Common myeloid progenitor, CD34-positive (primary cell): Measurements from ENCODE around the gene CPA3.
A peak's percentile ranks its signal among the peaks of the same experiment; 100 is the strongest.

ENCODE experiments used
- CTCF ChIA-PET: fragments of 350-600 bp; sonication (Branson Sonifier 250); formaldehyde crosslinking; loops from one replicate; lab custom pipeline; 2021; ENCODE audit warnings: antibody characterized with exemption; lab: Charles Lee
- POLR2A ChIA-PET: fragments of 350-600 bp; sonication (Branson Sonifier 250); formaldehyde crosslinking; loops from one replicate; lab custom pipeline; 2021; ENCODE audit warnings: antibody characterized with exemption; lab: Charles Lee
- DNase-seq, 3 donors: peaks; one replicate each; pipeline versions ENCODE4 v3.0.0 to v3.0.0-alpha.2; 2013
- H3K27ac ChIP-seq, 2 experiments: 1 replicate in 1 of 2; 2 replicates in 1 of 2; pipeline ENCODE4 v1.7.0; 2013; ENCODE audit warnings: inconsistent platforms in 2 of 2, low read length in 2 of 2, mild to moderate bottlenecking in 2 of 2, low read depth in 1 of 2, moderate library complexity in 1 of 2; ENCODE audit not compliant: severe bottlenecking in 2 of 2, insufficient read depth in 1 of 2, poor library complexity in 1 of 2
- H3K27me3 ChIP-seq, 5 experiments: replicated peaks in 2 of 5; 1 replicate in 3 of 5; 2 replicates in 2 of 5; pipeline versions ENCODE4 v1.6.1 to v1.7.0; 2013; ENCODE audit warnings: low read length in 4 of 5, mild to moderate bottlenecking in 2 of 5, moderate library complexity in 2 of 5, inconsistent platforms in 1 of 5; ENCODE audit not compliant: insufficient read depth in 5 of 5, control insufficient read depth in 4 of 5
- H3K36me3 ChIP-seq, 4 experiments: 1 replicate in 2 of 4; 2 replicates in 2 of 4; pipeline versions ENCODE4 v1.6.1 to v1.7.0; 2013; ENCODE audit warnings: low read length in 3 of 4, control low read depth in 1 of 4, mild to moderate bottlenecking in 1 of 4; ENCODE audit not compliant: control insufficient read depth in 4 of 4, insufficient read depth in 4 of 4
- H3K4me1 ChIP-seq, 4 experiments: 1 replicate in 3 of 4; 2 replicates in 1 of 4; pipeline versions ENCODE4 v1.6.1 to v1.7.1; 2013; ENCODE audit warnings: low read length in 3 of 4, mild to moderate bottlenecking in 3 of 4, control low read depth in 1 of 4, inconsistent platforms in 1 of 4, moderate library complexity in 1 of 4; ENCODE audit not compliant: control insufficient read depth in 4 of 4, insufficient read depth in 4 of 4; ENCODE audit errors: control extremely low read depth in 1 of 4
- H3K4me3 ChIP-seq, 7 experiments: 1 replicate in 4 of 7; 2 replicates in 3 of 7; pipeline versions ENCODE4 v1.5.1 to v1.7.0; 2013; ENCODE audit warnings: mild to moderate bottlenecking in 7 of 7, low read length in 6 of 7, moderate library complexity in 6 of 7, inconsistent platforms in 2 of 7, low read depth in 2 of 7, control low read depth in 1 of 7; ENCODE audit not compliant: insufficient read depth in 4 of 7, control insufficient read depth in 1 of 7; ENCODE audit errors: extremely low read depth in 1 of 7
- H3K9me3 ChIP-seq, 5 experiments: 1 replicate in 4 of 5; 2 replicates in 1 of 5; pipeline versions ENCODE4 v1.6.1 to v1.7.1; 2013; ENCODE audit warnings: low read length in 4 of 5, mild to moderate bottlenecking in 2 of 5, inconsistent platforms in 1 of 5, low read depth in 1 of 5, moderate library complexity in 1 of 5; ENCODE audit not compliant: control insufficient read depth in 4 of 5, insufficient read depth in 2 of 5; ENCODE audit errors: control extremely low read depth in 1 of 5
- whole genome bisulfite sequencing: methylation state at CpG from one replicate; pipeline ENCODE4 v1.1.5; 2013; ENCODE audit not compliant: insufficient coverage; 5-methylcytosine and 5-hydroxymethylcytosine counted together

CPA3 gene

DNA sequence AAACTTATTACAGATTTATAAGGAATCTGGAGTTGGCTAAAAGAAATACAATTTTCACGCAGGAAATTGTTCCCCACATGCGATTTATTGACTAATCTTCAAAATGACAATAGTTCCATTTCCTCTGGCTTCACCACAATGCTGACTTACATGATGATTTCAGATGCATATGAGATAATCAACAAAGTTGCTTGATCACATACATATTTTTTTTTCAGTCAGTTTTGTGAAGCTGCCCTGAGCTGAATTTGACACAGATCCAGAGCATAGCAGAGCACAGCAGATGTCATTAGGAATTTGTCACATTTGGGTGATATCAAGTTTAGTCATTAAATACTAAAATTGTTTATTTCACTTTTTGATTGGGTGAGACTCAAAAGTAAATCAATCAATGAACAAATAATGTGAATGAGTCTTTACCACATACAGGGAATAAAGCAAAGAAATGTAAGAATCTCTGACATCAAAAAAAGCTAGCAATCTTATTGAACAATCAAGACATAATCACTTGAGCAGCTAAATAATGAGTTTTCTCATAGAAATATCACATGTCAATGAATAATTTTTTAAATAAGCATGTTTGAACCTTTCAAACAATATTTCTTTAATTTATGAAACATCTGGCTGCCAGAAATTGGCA is 19.2 kb upstream of the CPA3 start:
- no peaks in the 10 kb centered on the region for H3K9me3 ChIP-seq
- no peak overlapping the region for H3K27ac ChIP-seq
- no peaks in the 10 kb centered on the region for H3K4me1 ChIP-seq
- no peak overlapping the region for H3K4me3 ChIP-seq
- POLR2A ChIA-PET, result no interaction called here
- CTCF ChIA-PET, result no interaction called here
- no peak for DNase-seq
- H3K36me3 ChIP-seq, result no peaks in the 10 kb centered on the region
- 63% methylated on average over 2 of the region's 2 CpGs for WGBS
- no peaks in the 10 kb centered on the region for H3K27me3 ChIP-seq

GRCh38 chr3:148847351-148847750 is 17.7 kb upstream of the CPA3 start:
- Histone ChIP-seq H3K27ac (no peak overlapping the region), H3K27me3 (no peaks in the 10 kb centered on the region), H3K4me3 (no peak overlapping the region), H3K9me3 (no peaks in the 10 kb centered on the region), H3K4me1 (no peaks in the 10 kb centered on the region), H3K36me3 (no peaks in the 10 kb centered on the region)
- POLR2A ChIA-PET, result no interaction called here
- CTCF ChIA-PET, result interaction anchor here (1.2 to 1.3 kb wide), 2 partner anchors 96 to 99 kb away, joined by 3 to 5 read pairs; no protein-coding TSS in a partner anchor
- no CpG with 5 or more reads among the region's 1 CpG for WGBS
- no peak for DNase-seq

GRCh38 chr3:148848410-148848809 is 16.7 kb upstream of the CPA3 start:
- no peak overlapping the region for H3K4me3 ChIP-seq
- no peak for DNase-seq
- WGBS, result no CpG with 5 or more reads among the region's 1 CpG
- CTCF ChIA-PET, result interaction anchor here (1.2 to 1.3 kb wide), 2 partner anchors 95 to 98 kb away, joined by 3 to 5 read pairs; no protein-coding TSS in a partner anchor
- H3K9me3 ChIP-seq, result no peaks in the 10 kb centered on the region
- peaks cover 0 to 3% (median under 1%) of the 10 kb centered on the region in 4 experiments for H3K4me1 ChIP-seq
- POLR2A ChIA-PET, result no interaction called here
- H3K27ac ChIP-seq, result no peak overlapping the region
- H3K27me3 ChIP-seq, result no peaks in the 10 kb centered on the region
- no peaks in the 10 kb centered on the region for H3K36me3 ChIP-seq

DNA sequence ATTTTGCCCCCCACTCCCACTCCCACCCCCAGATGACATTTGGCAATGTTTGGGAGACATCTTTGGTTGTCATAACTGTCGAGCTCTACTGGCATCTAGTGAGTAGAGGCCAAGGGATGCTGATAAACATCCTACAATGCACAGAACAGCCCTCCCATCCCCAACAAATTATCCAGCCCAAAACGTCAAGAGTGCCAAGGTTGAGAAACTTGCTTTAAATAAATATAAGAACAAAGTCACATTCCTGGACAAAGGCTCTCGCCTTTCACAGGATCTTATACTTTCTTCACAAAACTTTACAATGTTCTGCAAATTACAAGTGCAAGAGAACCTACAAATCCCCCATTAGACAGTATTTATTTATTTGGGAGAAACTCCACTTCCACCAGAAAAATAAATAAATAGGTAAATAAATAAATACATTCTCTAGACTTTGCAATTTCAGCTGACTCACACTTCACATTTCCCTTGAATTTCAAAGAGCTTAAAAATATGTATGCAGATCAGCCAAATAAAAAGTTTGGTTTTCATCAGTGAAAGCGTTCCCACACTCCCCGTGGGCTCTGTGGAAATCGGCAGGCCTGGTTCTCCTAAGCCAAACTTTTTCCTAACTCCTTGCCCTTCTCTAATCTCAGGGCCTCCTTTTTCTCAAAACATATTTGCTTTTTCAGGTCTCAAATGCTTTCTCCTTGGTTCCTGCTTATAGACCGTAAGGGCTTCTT is 12.7 kb upstream of the CPA3 start:
- H3K36me3 ChIP-seq, result no peaks in the 10 kb centered on the region
- peaks cover 0 to 7% (median 2%) of the 10 kb centered on the region in 4 experiments for H3K4me1 ChIP-seq
- H3K4me3 ChIP-seq, result no peak overlapping the region
- ChIA-PET CTCF (interaction anchor here (1.2 to 2.1 kb wide), 4 partner anchors 9 to 96 kb away, joined by 5 to 16 read pairs (median 5); no protein-coding TSS in a partner anchor), POLR2A (no interaction called here)
- 86% methylated on average over 5 of the region's 7 CpGs for WGBS
- DNase-seq, result no peak
- no peaks in the 10 kb centered on the region for H3K9me3 ChIP-seq
- H3K27ac ChIP-seq, result peak overlapping the region in 1 of 2 experiments; percentile 23
- H3K27me3 ChIP-seq, result no peaks in the 10 kb centered on the region

DNA sequence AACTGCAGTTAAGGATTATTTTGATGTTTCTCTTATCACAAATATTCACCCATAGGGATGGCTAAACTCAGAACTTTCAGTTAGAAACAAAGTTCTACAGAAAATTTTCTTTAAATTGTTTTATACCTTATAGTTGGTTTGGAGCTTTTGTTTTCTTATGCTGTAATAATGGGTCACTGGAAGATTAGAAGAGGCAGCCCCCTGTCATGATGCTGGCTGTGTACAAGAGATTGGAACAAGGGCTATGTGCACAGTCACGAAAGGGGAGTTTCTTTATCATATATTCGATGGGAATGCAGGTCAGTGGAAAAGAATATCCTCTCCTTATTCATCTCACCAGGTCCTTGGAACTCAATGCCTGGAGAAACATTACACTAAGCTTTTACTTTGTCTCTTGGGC is 12.0 kb upstream of the CPA3 start:
- 100% methylated on average over 1 of the region's 2 CpGs for WGBS
- CTCF ChIA-PET, result interaction anchor here (1.2 to 2.1 kb wide), 5 partner anchors 9 to 95 kb away, joined by 4 to 16 read pairs (median 5); no protein-coding TSS in a partner anchor
- H3K27ac ChIP-seq, result peak overlapping the region in 1 of 2 experiments; percentile 23
- POLR2A ChIA-PET, result no interaction called here
- H3K9me3 ChIP-seq, result no peaks in the 10 kb centered on the region
- H3K36me3 ChIP-seq, result no peaks in the 10 kb centered on the region
- no peaks in the 10 kb centered on the region for H3K27me3 ChIP-seq
- no peak overlapping the region for H3K4me3 ChIP-seq
- H3K4me1 ChIP-seq, result peaks cover 0 to 7% (median 2%) of the 10 kb centered on the region in 4 experiments
- DNase-seq, result peak in 2 of 3 donors; percentile 28 to 55

- ChIA-PET CTCF (interaction anchor here (1.2 to 2.1 kb wide), 6 partner anchors 8 to 127 kb away, joined by 3 to 16 read pairs (median 5); no protein-coding TSS in a partner anchor), POLR2A (interaction anchor here (0.6 kb wide), 1 partner anchor 315 kb away, joined by 3 read pairs; no protein-coding TSS in a partner anchor)
- no peak for DNase-seq
- Histone ChIP-seq H3K9me3 (no peaks in the 10 kb centered on the region), H3K27ac (no peak overlapping the region), H3K4me3 (no peak overlapping the region), H3K27me3 (no peaks in the 10 kb centered on the region), H3K4me1 (peaks cover 0 to 7% (median 2%) of the 10 kb centered on the region in 4 experiments), H3K36me3 (no peaks in the 10 kb centered on the region)
These were observed 11.0 kb upstream of the CPA3 start for GRCh38 chr3:148854061-148854460.

- H3K4me3 ChIP-seq, result no peak overlapping the region
- H3K27me3 ChIP-seq, result no peaks in the 10 kb centered on the region
- ChIA-PET POLR2A (no interaction called here), CTCF (no interaction called here)
- 80% methylated on average over 1 of the region's 3 CpGs for WGBS
- H3K9me3 ChIP-seq, result no peaks in the 10 kb centered on the region
- peaks cover 0 to 7% (median 2%) of the 10 kb centered on the region in 4 experiments for H3K4me1 ChIP-seq
- H3K36me3 ChIP-seq, result no peaks in the 10 kb centered on the region
- DNase-seq, result no peak
- no peak overlapping the region for H3K27ac ChIP-seq
These were observed 8.7 kb upstream of the CPA3 start for GRCh38 chr3:148856384-148856783.
